B cell (primary cell): ENCODE results near the gene PRPF38A.

ENCODE experiments used
- CTCF ChIP-seq: fragments of 200-600 bp; IDR thresholded peaks from one replicate; pipeline ENCODE4 v1.8.0; 2022; ENCODE audit warnings: antibody characterized with exemption, mild to moderate bottlenecking
- EZH2 ChIP-seq: IDR thresholded peaks from 2 replicates; pipeline ENCODE4 v1.6.1; 2012; ENCODE audit warnings: borderline replicate concordance, low read depth, mild to moderate bottlenecking, moderate library complexity, low read length; ENCODE audit not compliant: insufficient read depth, poor library complexity, severe bottlenecking

GRCh38 chr1:52368383-52369172 lies 35.8 kb upstream of the PRPF38A start:
- no peak for TF ChIP-seq CTCF
- no peak for TF ChIP-seq EZH2
